Peyer's patch (tissue), 4 donors: ENCODE data around the gene CDH11.

Experiments
- POLR2A ChIP-seq, 2 donors: fragments of 450-650 bp; IDR thresholded peaks; one replicate each; pipeline ENCODE4 v1.5.1; 2017; ENCODE audit warnings: antibody characterized with exemption in 2 of 2, mild to moderate bottlenecking in 2 of 2, moderate library complexity in 2 of 2
- TF ChIP-seq, protein P1 (sequence below), 6 experiments: fragments of 450-650 bp in 4 of 6; fragments of 200-600 bp in 2 of 6; sonication (generic) in 1 of 6; IDR thresholded peaks; one replicate each; pipeline ENCODE4 v1.5.1; 2017 to 2019; ENCODE audit warnings: antibody characterized with exemption in 6 of 6, mild to moderate bottlenecking in 3 of 6, moderate library complexity in 1 of 6

DNA sequence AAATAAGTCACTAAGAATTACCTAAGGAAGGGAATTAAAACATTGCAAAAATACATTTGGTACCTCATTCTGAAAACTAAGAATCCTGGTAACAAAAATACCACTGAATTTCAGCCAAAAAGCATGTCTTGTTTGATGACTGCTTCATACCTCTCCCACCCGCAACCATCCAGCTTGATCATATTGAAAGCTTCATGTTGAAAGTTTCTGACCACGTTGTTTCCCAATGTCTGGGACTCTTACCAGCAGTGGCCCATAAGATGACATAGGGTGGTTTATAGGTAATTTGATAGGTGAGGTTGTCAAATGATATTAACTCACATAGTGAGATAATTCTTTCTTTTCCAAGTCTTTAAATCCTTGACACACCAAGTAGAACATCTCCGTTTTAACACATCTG is 139.3 kb downstream of the CDH11 start:
- TF ChIP-seq, protein P1, sequence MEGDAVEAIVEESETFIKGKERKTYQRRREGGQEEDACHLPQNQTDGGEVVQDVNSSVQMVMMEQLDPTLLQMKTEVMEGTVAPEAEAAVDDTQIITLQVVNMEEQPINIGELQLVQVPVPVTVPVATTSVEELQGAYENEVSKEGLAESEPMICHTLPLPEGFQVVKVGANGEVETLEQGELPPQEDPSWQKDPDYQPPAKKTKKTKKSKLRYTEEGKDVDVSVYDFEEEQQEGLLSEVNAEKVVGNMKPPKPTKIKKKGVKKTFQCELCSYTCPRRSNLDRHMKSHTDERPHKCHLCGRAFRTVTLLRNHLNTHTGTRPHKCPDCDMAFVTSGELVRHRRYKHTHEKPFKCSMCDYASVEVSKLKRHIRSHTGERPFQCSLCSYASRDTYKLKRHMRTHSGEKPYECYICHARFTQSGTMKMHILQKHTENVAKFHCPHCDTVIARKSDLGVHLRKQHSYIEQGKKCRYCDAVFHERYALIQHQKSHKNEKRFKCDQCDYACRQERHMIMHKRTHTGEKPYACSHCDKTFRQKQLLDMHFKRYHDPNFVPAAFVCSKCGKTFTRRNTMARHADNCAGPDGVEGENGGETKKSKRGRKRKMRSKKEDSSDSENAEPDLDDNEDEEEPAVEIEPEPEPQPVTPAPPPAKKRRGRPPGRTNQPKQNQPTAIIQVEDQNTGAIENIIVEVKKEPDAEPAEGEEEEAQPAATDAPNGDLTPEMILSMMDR (IDR thresholded peaks at IDR 0.05): no peak
- TF ChIP-seq POLR2A (IDR thresholded peaks at IDR 0.05): no peak
